Colonic mucosa (tissue), 4 donors: ENCODE data around the gene PAX5. TPM values are rescaled to one million over a fixed set of nuclear protein-coding genes. Genes with fewer than 3 reads are reported as not detected.

Experiments used
- DNase-seq: peaks from one replicate; pipeline ENCODE4 v3.0.0-alpha.2; 2020
- H3K27ac ChIP-seq: fragments of 200-600 bp; one replicate; pipeline ENCODE4 v1.8.0; 2021
- H3K27me3 ChIP-seq: fragments of 200-600 bp; one replicate; pipeline ENCODE4 v1.8.0; 2021
- H3K36me3 ChIP-seq: fragments of 200-600 bp; one replicate; pipeline ENCODE4 v1.8.0; 2021
- H3K4me1 ChIP-seq: fragments of 200-600 bp; one replicate; pipeline ENCODE4 v1.8.0; 2021; ENCODE audit warnings: mild to moderate bottlenecking
- H3K4me3 ChIP-seq: fragments of 200-600 bp; one replicate; pipeline ENCODE4 v1.8.0; 2021
- H3K9ac ChIP-seq, 2 donors: one replicate each; pipeline ENCODE4 v1.7.0; 2013; ENCODE audit warnings: control low read depth in 2 of 2, low read depth in 2 of 2, low read length in 2 of 2
- H3K9me3 ChIP-seq: fragments of 200-600 bp; one replicate; pipeline ENCODE4 v1.8.0; 2021
- CTCF ChIP-seq: fragments of 200-600 bp; IDR thresholded peaks from one replicate; pipeline ENCODE4 v1.8.0; 2022; ENCODE audit warnings: antibody characterized with exemption, mild to moderate bottlenecking
- intact Hi-C: fragments of 100-400 bp; cut with DNase I; formaldehyde crosslinking; loops from one replicate; pipeline ENCODE4 v1.14.1; 2022
- total RNA-seq, 2 donors: library from RNA; stranded (reverse); fragmentation: NEBNext Ultra II Directional in 1 of 2; extraction: Animal tissue kit (Norgen Biotek cat#: 25700) in 1 of 2; gene quantifications; one replicate each; pipeline ENCODE4 v1.2.1, GENCODE V29; 2021
- donor health status: healthy.
- donor health status: DM: no; HTN: no; CAD: no.
- donor health status: DM: no; HTN: no; CAD: no.

The PAX5 gene
- total RNA-seq, 2 donors from 2014 or later: 0.08 to 0.32 TPM

GRCh38 chr9:37034938-37035647 is 1.0 kb upstream of the PAX5 start:
- Histone ChIP-seq H3K4me1 (peaks cover 22% of the 10 kb centered on the region), H3K27ac (no peak overlapping the region), H3K4me3 (no peak overlapping the region), H3K9ac (peak overlapping the region in 1 of 2 donors; percentile 12), H3K9me3 (no peaks in the 10 kb centered on the region), H3K27me3 (peaks cover 98% of the 10 kb centered on the region), H3K36me3 (no peaks in the 10 kb centered on the region)
- no peak for DNase-seq
- no peak for TF ChIP-seq CTCF
- intact Hi-C loops: no loop called here

DNA sequence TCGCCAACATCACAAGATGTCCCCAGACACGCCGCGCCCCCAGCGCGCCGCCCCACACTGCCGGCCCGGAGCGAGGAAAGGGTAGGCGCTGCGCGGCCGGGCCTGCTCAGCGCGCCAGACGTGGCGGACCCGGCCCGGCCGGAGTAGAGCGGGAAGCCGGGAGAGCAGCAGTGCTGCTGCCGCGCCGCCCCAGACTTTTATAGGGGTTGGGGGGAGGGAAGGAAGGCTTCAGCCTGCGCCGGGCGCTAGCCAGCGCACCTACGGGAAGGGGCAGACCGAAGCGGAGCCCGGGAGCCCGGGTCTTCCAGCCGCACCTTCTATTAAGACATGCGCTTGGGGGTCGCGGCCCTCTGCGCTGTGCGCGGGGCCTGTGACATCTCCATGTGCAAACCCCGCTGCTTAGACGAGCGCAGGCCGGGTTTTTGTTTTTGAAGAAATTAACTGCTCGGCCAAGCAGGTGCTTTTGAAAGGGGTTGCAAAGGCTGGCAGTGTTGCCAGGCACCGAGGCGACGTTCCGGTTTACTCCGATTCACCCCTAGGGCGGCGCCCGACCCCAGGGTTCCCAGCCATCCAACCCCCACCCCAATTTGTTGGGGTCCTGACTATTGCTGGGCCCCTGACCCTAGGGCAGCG is 353 bp upstream of the PAX5 start:
- Histone ChIP-seq H3K9me3 (no peaks in the 10 kb centered on the region), H3K27ac (no peak overlapping the region), H3K4me1 (peaks cover 22% of the 10 kb centered on the region), H3K27me3 (peaks cover 99% of the 10 kb centered on the region), H3K9ac (peak overlapping the region in 1 of 2 donors; percentile 24), H3K4me3 (peak overlapping the region; percentile 4), H3K36me3 (no peaks in the 10 kb centered on the region)
- peak; percentile 32 for DNase-seq
- TF ChIP-seq CTCF: no peak
- intact Hi-C loops: no loop called here

DNA sequence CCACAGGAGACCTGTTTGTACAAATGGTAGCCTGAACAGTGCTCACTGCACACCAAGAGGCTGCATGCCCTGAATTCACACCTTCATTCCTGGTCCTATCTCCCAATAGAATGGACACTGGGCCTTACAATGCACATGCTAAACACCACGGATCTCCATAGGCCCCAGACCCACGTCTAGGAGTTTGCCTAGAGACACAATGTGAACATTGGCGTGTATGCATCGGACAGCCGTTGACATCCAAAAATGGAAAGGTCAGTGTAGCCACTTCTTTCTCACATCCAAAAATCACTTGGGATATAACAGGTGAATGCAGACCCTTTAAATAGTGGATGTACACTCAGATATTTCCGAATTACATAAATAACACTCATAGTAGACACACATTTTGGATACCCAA is 927 bp downstream of the PAX5 start:
- Histone ChIP-seq H3K27ac (no peak overlapping the region), H3K27me3 (peaks cover 99% of the 10 kb centered on the region), H3K9ac (no peak overlapping the region), H3K4me3 (no peak overlapping the region), H3K36me3 (no peaks in the 10 kb centered on the region), H3K4me1 (peaks cover 21% of the 10 kb centered on the region), H3K9me3 (no peaks in the 10 kb centered on the region)
- intact Hi-C loops: no loop called here
- TF ChIP-seq CTCF: no peak
- no peak for DNase-seq

- H3K27ac ChIP-seq: no peak overlapping the region
- intact Hi-C loops: no loop called here
Observed at GRCh38 chr9:37032713-37033112, 1.4 kb downstream of the PAX5 start.

GRCh38 chr9:37031902-37032301 is 2.2 kb downstream of the PAX5 start:
- H3K9ac ChIP-seq: no peak overlapping the region
- H3K4me3 ChIP-seq: no peak overlapping the region
- TF ChIP-seq CTCF: no peak
- no peaks in the 10 kb centered on the region for H3K36me3 ChIP-seq
- no peaks in the 10 kb centered on the region for H3K9me3 ChIP-seq
- H3K27ac ChIP-seq: no peak overlapping the region
- peaks cover 99% of the 10 kb centered on the region for H3K27me3 ChIP-seq
- no peak for DNase-seq
- intact Hi-C loops: no loop called here
- peaks cover 22% of the 10 kb centered on the region for H3K4me1 ChIP-seq

More at GRCh38 chr9:37032713-37033112, 1.4 kb downstream of the PAX5 start:
- H3K4me1 ChIP-seq: peaks cover 20% of the 10 kb centered on the region
- TF ChIP-seq CTCF: no peak
- no peaks in the 10 kb centered on the region for H3K9me3 ChIP-seq
- H3K4me3 ChIP-seq: no peak overlapping the region
- no peaks in the 10 kb centered on the region for H3K36me3 ChIP-seq
- no peak for DNase-seq
- no peak overlapping the region for H3K9ac ChIP-seq
- peaks cover 99% of the 10 kb centered on the region for H3K27me3 ChIP-seq
